K562 (cell line): ENCODE results near the gene PLA2G2C. TPM values are rescaled to one million over a fixed set of nuclear protein-coding genes. Genes with fewer than 3 reads are reported as not detected.

Source experiments
- ATAC-seq: fragments of 200-7000 bp; cut with Tn5 transposase; 3 replicates; pipeline ENCODE4 v1.9.1; 2020; ENCODE audit warnings: moderate library complexity
- BruUV-seq: library from RNA; stranded (reverse); fragments of 400-500 nt; replicated peaks from 2 replicates; lab custom pipeline; 2021; lab: Mats Ljungman, UMichigan
- CTCF ChIA-PET: fragments of 300-600 bp; formaldehyde crosslinking; extraction: SDS; loops from one replicate; lab custom pipeline; 2021; ENCODE audit warnings: low intra/inter-chr PET ratio; lab: Yijun Ruan, JAX
- POLR2A ChIA-PET: fragments of 300-600, 350-650 bp; sonication (Branson Sonifier 250); formaldehyde crosslinking; extraction: SDS; loops from one replicate; lab custom pipeline; 2021; ENCODE audit warnings: antibody characterized with exemption, inconsistent platforms; lab: Yijun Ruan, JAX
- DNase-seq, 4 experiments: peaks; one replicate each; pipeline versions ENCODE4 v3.0.0 to v3.0.0-alpha.2; 2011 to 2018; ENCODE audit warnings: low spot score in 3 of 4, mixed read lengths in 3 of 4; ENCODE audit errors: extremely low read depth in 1 of 4
- FAIRE-seq: peaks from 2 replicates; lab custom pipeline; 2011; peaks lifted over from hg19 to GRCh38; lab: Jason Lieb, UNC
- H2AFZ ChIP-seq: 2 replicates; pipeline ENCODE4 v1.6.0; 2011; ENCODE audit warnings: low read depth, low read length, control low read depth, inconsistent platforms
- H3K27ac ChIP-seq: fragments of 200-600 bp; 3 replicates; pipeline ENCODE4 v1.8.0; 2011; ENCODE audit warnings: low read depth, mild to moderate bottlenecking, control low read depth, inconsistent platforms, low read length, moderate library complexity, mixed read lengths; ENCODE audit errors: extremely low read depth
- H3K27me3 ChIP-seq, 2 experiments: fragments of 300-600 bp in 1 of 2; 2 replicates in 1 of 2; 3 replicates in 1 of 2; pipeline versions ENCODE4 v1.6.0 to v1.8.0; 2011; ENCODE audit warnings: inconsistent platforms in 2 of 2, low read length in 2 of 2, mild to moderate bottlenecking in 1 of 2, mixed read lengths in 1 of 2, moderate library complexity in 1 of 2; ENCODE audit not compliant: control insufficient read depth in 2 of 2, insufficient read depth in 2 of 2
- H3K36me3 ChIP-seq: fragments of 300-600 bp; 3 replicates; pipeline ENCODE4 v1.8.0; 2011; ENCODE audit warnings: mild to moderate bottlenecking, low read length, inconsistent platforms; ENCODE audit not compliant: control insufficient read depth, insufficient read depth
- H3K4me1 ChIP-seq, 2 experiments: fragments of 200-600 bp in 1 of 2; replicated peaks in 1 of 2; 2 replicates in 1 of 2; 3 replicates in 1 of 2; pipeline versions ENCODE4 v1.5.1 to v1.8.0; 2011; ENCODE audit warnings: inconsistent platforms in 2 of 2, low read length in 2 of 2, mild to moderate bottlenecking in 1 of 2, mixed read lengths in 1 of 2, moderate library complexity in 1 of 2; ENCODE audit not compliant: control insufficient read depth in 2 of 2, insufficient read depth in 2 of 2
- H3K4me2 ChIP-seq: 2 replicates; pipeline ENCODE4 v1.6.1; 2011; ENCODE audit warnings: low read length, control low read depth, inconsistent platforms, mixed read lengths; ENCODE audit not compliant: insufficient read depth
- H3K4me3 ChIP-seq: fragments of 200-600 bp; sonication (generic), shearing (Covaris generic); 2 replicates; pipeline ENCODE4 v1.5.1; 2016; ENCODE audit warnings: control low read depth, inconsistent platforms
- H3K79me2 ChIP-seq: fragments of 200-600 bp; 3 replicates; pipeline ENCODE4 v1.8.0; 2011; ENCODE audit warnings: low read length, inconsistent platforms; ENCODE audit not compliant: control insufficient read depth, insufficient read depth
- H3K9ac ChIP-seq, 2 experiments: 2 replicates each; pipeline versions ENCODE4 v1.6.0 to v1.6.1; 2011; ENCODE audit warnings: low read depth in 2 of 2, low read length in 2 of 2, control low read depth in 1 of 2, inconsistent platforms in 1 of 2, mild to moderate bottlenecking in 1 of 2, mixed read lengths in 1 of 2; ENCODE audit not compliant: insufficient read depth in 1 of 2
- H3K9me1 ChIP-seq: one replicate; pipeline ENCODE4 v1.6.0; 2011; ENCODE audit warnings: inconsistent platforms, mild to moderate bottlenecking, low read length, moderate library complexity; ENCODE audit not compliant: control insufficient read depth, insufficient read depth
- H3K9me3 ChIP-seq: replicated peaks from 2 replicates; pipeline ENCODE4 v1.5.1; 2011; ENCODE audit warnings: low read depth, low read length, inconsistent platforms; ENCODE audit not compliant: control insufficient read depth, insufficient read depth
- H4K20me1 ChIP-seq: replicated peaks from 2 replicates; pipeline ENCODE4 v1.6.1; 2011; ENCODE audit warnings: low read length, inconsistent platforms, mixed read lengths; ENCODE audit not compliant: control insufficient read depth, insufficient read depth
- ERF ChIP-seq: fragments of 450-650 bp; formaldehyde crosslinking; IDR thresholded peaks from 2 replicates; pipeline ENCODE4 v1.4.0; 2020; ENCODE audit warnings: mild to moderate bottlenecking, mixed read lengths
- EZH2 ChIP-seq: IDR thresholded peaks from 2 replicates; pipeline ENCODE4 v1.6.1; 2012; ENCODE audit warnings: low read depth, mild to moderate bottlenecking, inconsistent platforms, low read length, borderline replicate concordance
- GABPB1 ChIP-seq: sonication (generic); formaldehyde crosslinking; IDR thresholded peaks from 2 replicates; pipeline ENCODE4 v1.8.0; 2022; ENCODE audit warnings: mild to moderate bottlenecking, missing genetic modification reagents
- HDAC8 ChIP-seq: fragments of 450-650 bp; IDR thresholded peaks from 2 replicates; pipeline ENCODE4 v1.6.1; 2016; ENCODE audit warnings: mild to moderate bottlenecking, missing genetic modification characterization, moderate library complexity, missing compliant biosample characterization
- L3MBTL2 ChIP-seq: fragments of 450-650 bp; IDR thresholded peaks from 2 replicates; pipeline ENCODE4 v1.6.1; 2016; ENCODE audit warnings: mild to moderate bottlenecking, moderate library complexity
- MEIS2 ChIP-seq: fragments of 450-650 bp; IDR thresholded peaks from 2 replicates; pipeline ENCODE4 v1.6.1; 2014; ENCODE audit warnings: mild to moderate bottlenecking; ENCODE audit not compliant: partially characterized antibody
- NR2C1 ChIP-seq, 2 experiments: fragments of 450-650 bp; IDR thresholded peaks; 2 replicates each; pipeline ENCODE4 v1.6.1; 2017; ENCODE audit warnings: mild to moderate bottlenecking in 2 of 2, antibody characterized with exemption in 1 of 2, inconsistent platforms in 1 of 2, missing compliant biosample characterization in 1 of 2, missing genetic modification characterization in 1 of 2
- PREB ChIP-seq: sonication (generic); formaldehyde crosslinking; IDR thresholded peaks from 2 replicates; pipeline ENCODE4 v1.8.1; 2023; ENCODE audit warnings: mild to moderate bottlenecking, missing genetic modification reagents
- RCOR1 ChIP-seq, 2 experiments: IDR thresholded peaks; 2 replicates each; pipeline ENCODE4 v1.6.1; 2012; ENCODE audit warnings: low read depth in 2 of 2, low read length in 2 of 2, borderline replicate concordance in 1 of 2, improper control_type of control experiment in 1 of 2
- UBTF ChIP-seq, 2 experiments: IDR thresholded peaks; 2 replicates each; pipeline ENCODE4 v1.6.1; 2012; ENCODE audit warnings: improper control_type of control experiment in 2 of 2, low read depth in 2 of 2, low read length in 2 of 2, borderline replicate concordance in 1 of 2
- VEZF1 ChIP-seq: fragments of 200-800 bp; sonication (Bioruptor generic); IDR thresholded peaks from 2 replicates; pipeline ENCODE4 v1.6.1; 2017; ENCODE audit warnings: missing genetic modification characterization, missing compliant biosample characterization
- ZBTB43 ChIP-seq: sonication (generic); formaldehyde crosslinking; IDR thresholded peaks from 2 replicates; pipeline ENCODE4 v1.8.0; 2023; ENCODE audit warnings: mild to moderate bottlenecking, missing genetic modification reagents
- ZNF354B ChIP-seq: fragments of 250-450 bp; sonication (Bioruptor Pico); IDR thresholded peaks from 2 replicates; pipeline ENCODE4 v1.4.0; 2020
- ZNF584 ChIP-seq: fragments of 200-800 bp; sonication (Bioruptor generic); IDR thresholded peaks from 2 replicates; pipeline ENCODE4 v1.6.1; 2016; ENCODE audit warnings: low read depth, mild to moderate bottlenecking, missing genetic modification characterization, missing compliant biosample characterization
- WGBS: fragments of 100-300 bp; shearing (Covaris generic); methylation state at CpG from one replicate; pipeline ENCODE4 v1.1.6; 2016; ENCODE audit warnings: low coverage, mixed read lengths; ENCODE audit not compliant: insufficient coverage; ENCODE audit errors: missing lambda C conversion rate; 5-methylcytosine and 5-hydroxymethylcytosine counted together
- in situ Hi-C: fragments of 300-500 bp; cut with MboI; formaldehyde crosslinking; loops from 4 replicates; pipeline ENCODE4 v1.15.0; 2018; ENCODE audit warnings: inconsistent platforms, mixed read lengths
- intact Hi-C: fragments of 100-400 bp; cut with micrococcal nuclease; formaldehyde crosslinking; loops from 2 replicates; pipeline ENCODE4 v1.14.2; 2022
- polyA plus RNA-seq, 8 experiments: library from polyadenylated mRNA; depleted of rRNA in 4 of 8; stranded (reverse) in 5 of 8; unstranded in 3 of 8; fragments of >200 nt; fragmentation: Nextera tagmentation in 2 of 8; fragmentation: Illumina TruSeq in 1 of 8; extraction: Ambion mirVana in 2 of 8; extraction: Trizol in 1 of 8; gene quantifications; 2 replicates each; pipeline versions ENCODE4 v1.2.1 to v1.2.3, GENCODE V29; 2011 to 2014; ENCODE audit warnings: inconsistent platforms in 1 of 8, missing spikeins in 1 of 8
- total RNA-seq, 7 experiments: library from RNA; depleted of rRNA in 6 of 7; stranded (reverse); fragments of >200 nt in 6 of 7; fragmentation: Illumina TruSeq in 2 of 7; extraction: Trizol in 2 of 7; gene quantifications; 2 replicates each; pipeline versions ENCODE4 v1.2.1 to v1.2.3, GENCODE V29; 2011 to 2021; ENCODE audit warnings: low replicate concordance in 1 of 7

PLA2G2C gene
- total and polyA plus RNA-seq, 9 of the 15 experiments (the other 6 are each of a cell fraction or from before 2014, with no cell fraction given) = 0.14 to 0.49 (median 0.21) TPM

GRCh38 chr1:20212085-20212684, 25.9 kb upstream of the PLA2G2C start:
- H3K4me2 ChIP-seq = peak overlapping the region; percentile 60
- no peaks in the 10 kb centered on the region for H3K36me3 ChIP-seq
- no TSS peak for BruUV-seq
- peaks cover 21 to 23% of the 10 kb centered on the region in 2 experiments for H3K4me1 ChIP-seq
- POLR2A ChIA-PET = interaction anchor here (0.7 kb wide), 1 partner anchor 293 kb away, joined by 3 read pairs; no protein-coding TSS in a partner anchor
- in situ Hi-C loops (loop anchor here (10.0 kb wide), 1 partner anchor 283 kb away; no protein-coding TSS in a partner anchor), intact Hi-C loops (loop anchor here (2.0 to 10.0 kb wide), 2 partner anchors 93 to 283 kb away; no protein-coding TSS in a partner anchor)
- peak; percentile 57 for ATAC-seq
- H3K27ac ChIP-seq = no peak overlapping the region; the same call in 1 of the 3 replicates
- peak overlapping the region; percentile 6 to 15; a peak in 1 of 4 replicates for H3K9ac ChIP-seq
- H3K79me2 ChIP-seq = no peaks in the 10 kb centered on the region
- peak in 3 of 4 experiments; percentile 22 to 51 (median 24) for DNase-seq
- H3K4me3 ChIP-seq = no peak overlapping the region
- H2AFZ ChIP-seq = peak overlapping the region; percentile 83
- 0 out of 2 replicates have a peak, but pooled peaks cover 3% of the 10 kb centered on the region for H3K9me3 ChIP-seq
- no peaks in the 10 kb centered on the region for H4K20me1 ChIP-seq
- H3K27me3 ChIP-seq = peaks cover 0 to 14% of the 10 kb centered on the region in 2 experiments; a peak in 3 of 5 replicates
- no peaks in the 10 kb centered on the region for H3K9me1 ChIP-seq
- WGBS = 15% methylated on average over 11 of the region's 11 CpGs
- no peak for FAIRE-seq
- CTCF ChIA-PET = interaction anchor here (0.6 to 1.9 kb wide), 4 partner anchors 13 to 282 kb away, joined by 3 to 8 read pairs (median 6); no protein-coding TSS in a partner anchor
- no peak for TF ChIP-seq ZBTB43 (CRISPR knock-in tag)
- TF ChIP-seq HDAC8 (tag) = no peak
- TF ChIP-seq UBTF (IDR thresholded peaks at IDR 0.05; ENCODE audit: borderline replicate concordance in 1 of 2, low read depth in 2 of 2, low read length in 2 of 2) = no peak
- TF ChIP-seq ZNF354B (CRISPR knock-in tag) = no peak
- TF ChIP-seq GABPB1 (CRISPR knock-in tag) = no peak
- no peak for TF ChIP-seq NR2C1 (IDR thresholded peaks at IDR 0.05)
- TF ChIP-seq NR2C1 (tag; IDR thresholded peaks at IDR 0.05) = no peak
- TF ChIP-seq MEIS2 = peak; percentile 18
- TF ChIP-seq EZH2 = no peak
- TF ChIP-seq L3MBTL2 = 0 out of 2 replicates have a peak, but pooled peaks have one; percentile 12
- TF ChIP-seq RCOR1 (IDR thresholded peaks at IDR 0.05; ENCODE audit: borderline replicate concordance in 1 of 2, low read depth in 2 of 2, low read length in 2 of 2) = peak in 1 of 2 experiments; percentile 31; a peak in 1 of 4 replicates
- 0 out of 2 replicates have a peak, but pooled peaks have one; percentile 22 for TF ChIP-seq ZNF584 (CRISPR knock-in tag)
- TF ChIP-seq PREB = 0 out of 2 replicates have a peak, but pooled peaks have one; percentile 58
- TF ChIP-seq ERF (CRISPR knock-in tag) = no peak
- TF ChIP-seq VEZF1 (CRISPR knock-in tag) = peak; percentile 61; the same call in 1 of the 2 replicates
